Embryonic facial prominence (tissue), 1 donor: Measurements from ENCODE around the gene CCDC80.
"Not testable (repeated sequence)": the region's sequence is repeated elsewhere in the genome, so short reads cannot be mapped to it uniquely, and the experiment has no call there.

Experiments used
- DNase-seq: peaks from one replicate; pipeline ENCODE4 v3.0.0-alpha.2; 2016; ENCODE audit errors: extremely low spot score

The CCDC80 gene

DNA sequence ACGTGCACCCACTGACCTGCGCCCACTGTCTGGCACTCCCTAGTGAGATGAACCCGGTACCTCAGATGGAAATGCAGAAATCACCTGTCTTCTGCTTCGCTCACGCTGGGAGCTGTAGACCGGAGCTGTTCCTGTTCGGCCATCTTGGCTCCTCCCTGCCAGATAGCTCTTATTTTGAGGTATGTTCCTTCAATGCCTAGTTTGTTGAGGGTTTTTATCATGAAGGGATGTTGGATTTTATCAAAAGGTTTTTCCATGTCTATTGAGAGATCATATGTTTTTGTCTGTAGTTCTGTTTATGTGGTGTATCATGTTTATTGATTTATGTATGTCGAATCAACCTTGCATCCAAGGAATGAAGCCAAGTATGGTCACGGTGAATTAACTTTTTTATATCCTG lies 24.1 kb upstream of the CCDC80 start:
- DNase-seq: not testable (repeated sequence)

DNA sequence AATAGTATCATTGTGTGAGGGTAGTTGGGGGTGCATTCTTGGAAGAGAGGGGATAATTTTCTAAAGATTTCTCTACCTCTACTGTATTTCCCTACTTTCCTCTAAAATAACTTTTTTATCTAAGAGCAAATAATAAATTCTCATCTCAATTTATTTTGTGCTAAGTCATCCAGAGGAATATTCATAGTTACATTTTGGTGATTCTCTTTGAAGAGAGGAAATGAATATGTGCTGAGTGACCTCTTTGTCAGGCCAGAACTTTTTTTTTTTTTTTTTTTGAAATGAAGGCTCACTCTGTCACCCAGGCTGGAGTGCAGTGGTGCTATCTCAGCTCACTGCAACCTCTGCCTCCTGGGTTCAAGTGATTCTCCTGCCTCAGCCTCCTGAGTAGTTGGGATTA lies 15.1 kb upstream of the CCDC80 start:
- DNase-seq: no peak

DNA sequence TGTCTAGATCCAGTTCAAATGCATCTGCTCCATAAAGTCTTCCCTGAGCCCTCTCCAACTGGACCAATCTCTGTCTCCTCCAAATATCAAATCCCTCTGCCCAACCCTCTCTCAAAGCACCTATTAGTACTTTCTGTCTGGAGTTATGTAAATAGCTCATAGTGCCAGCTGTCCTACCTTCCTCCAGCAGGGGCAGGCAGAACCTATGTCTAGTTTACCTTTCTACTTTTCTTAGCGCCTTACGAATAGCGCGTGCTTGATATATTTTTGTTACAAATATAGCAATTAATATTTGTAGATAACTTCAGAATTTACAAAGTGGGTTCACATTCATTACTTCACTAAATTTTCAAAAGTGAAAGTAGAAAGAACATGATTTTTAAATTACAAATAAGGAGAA lies 14.0 kb upstream of the CCDC80 start:
- no peak for DNase-seq

DNA sequence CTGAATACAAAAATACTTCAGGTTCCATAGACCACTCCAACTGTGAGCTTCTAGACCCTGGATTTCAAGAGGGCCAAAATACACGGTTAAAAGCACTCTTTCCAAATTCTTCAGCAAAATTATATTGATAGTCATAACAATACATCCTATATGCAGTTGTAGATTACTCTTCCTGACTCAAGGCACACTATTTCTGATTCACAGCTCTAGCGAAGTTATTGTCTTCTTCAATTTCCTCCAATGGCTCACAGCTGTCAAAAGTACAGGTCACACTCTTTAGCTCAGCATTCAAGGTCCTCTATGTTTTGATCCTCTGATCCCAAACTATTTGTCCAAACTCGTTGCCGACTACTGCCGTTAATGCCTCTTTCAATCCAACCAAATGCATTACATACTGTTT lies 13.5 kb upstream of the CCDC80 start:
- no peak for DNase-seq

DNA sequence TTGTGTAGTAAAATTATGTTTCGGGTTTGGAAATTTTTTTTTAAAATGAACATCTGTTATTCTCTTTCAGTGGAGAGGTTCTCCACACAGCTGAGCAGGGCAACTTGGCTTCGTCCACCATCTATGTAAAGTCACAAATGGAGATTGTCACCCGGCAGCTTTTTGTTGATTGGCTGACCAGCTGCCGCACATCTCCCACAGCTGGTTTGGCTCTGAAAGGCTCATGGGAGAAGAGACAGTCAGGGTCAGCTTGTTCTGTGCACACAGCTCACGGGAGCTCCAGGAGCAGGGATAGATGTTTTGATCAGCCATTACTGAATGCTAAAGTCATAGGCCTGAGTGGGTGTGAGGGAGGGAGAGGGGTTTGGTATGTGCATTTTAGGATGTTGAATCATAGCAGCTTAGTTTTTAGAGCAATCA lies 12.9 kb upstream of the CCDC80 start:
- DNase-seq: no peak

GRCh38 chr3:112653209-112653871 lies 12.4 kb upstream of the CCDC80 start:
- DNase-seq: no peak

DNA sequence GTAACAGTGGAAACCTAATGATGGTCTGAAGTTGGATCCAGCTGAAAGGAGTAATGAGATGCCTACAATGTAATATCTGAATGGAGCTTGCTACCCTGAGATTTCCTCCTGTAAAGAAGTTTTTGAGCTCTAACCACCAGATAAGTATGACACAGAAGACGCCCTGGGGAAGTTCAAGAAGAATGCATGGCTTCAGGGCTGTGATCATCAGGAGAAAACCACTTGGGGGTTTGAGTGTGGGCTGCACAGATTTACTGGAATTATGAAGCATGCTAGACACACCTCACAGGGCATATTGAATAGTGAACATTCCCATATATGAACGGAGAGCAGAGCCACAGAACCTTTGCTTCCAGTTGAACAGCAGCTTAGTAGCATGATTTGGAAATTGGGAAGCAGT lies 10.6 kb upstream of the CCDC80 start:
- DNase-seq: no peak

- no peak for DNase-seq
Measured at GRCh38 chr3:112651071-112651470, 10.1 kb upstream of the CCDC80 start.

DNA sequence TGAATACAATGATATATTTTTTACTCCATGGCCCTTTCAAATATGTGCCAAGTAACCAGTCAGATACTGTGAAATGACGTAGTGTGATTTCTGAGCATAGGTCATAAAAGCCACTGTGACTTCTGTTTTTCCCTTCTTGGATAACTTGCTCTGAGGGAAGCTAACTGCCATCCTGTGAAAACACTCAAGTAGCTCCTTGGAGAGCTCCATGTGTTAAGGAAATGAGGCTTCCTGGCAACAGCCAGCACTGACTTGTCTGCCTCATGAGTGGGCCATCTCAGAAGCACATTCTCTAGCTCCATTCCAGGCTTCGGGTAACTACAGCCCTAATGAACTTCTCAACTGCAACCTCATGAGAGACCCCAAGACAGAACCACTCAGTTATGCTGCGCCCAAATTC lies 9.5 kb upstream of the CCDC80 start:
- DNase-seq: no peak

DNA sequence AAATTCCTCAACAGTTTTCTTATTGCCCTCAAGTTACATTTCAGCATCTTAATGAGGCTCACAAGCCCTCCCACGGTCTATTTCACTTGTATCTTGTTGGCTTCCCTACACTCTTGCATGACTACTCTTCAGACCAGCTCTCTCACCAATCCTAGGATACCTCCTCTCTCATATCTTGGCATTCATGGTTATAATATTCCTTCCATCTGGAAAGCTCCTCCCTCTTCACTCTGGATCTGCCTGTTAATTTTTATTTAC lies 8.5 kb upstream of the CCDC80 start:
- DNase-seq: no peak

DNA sequence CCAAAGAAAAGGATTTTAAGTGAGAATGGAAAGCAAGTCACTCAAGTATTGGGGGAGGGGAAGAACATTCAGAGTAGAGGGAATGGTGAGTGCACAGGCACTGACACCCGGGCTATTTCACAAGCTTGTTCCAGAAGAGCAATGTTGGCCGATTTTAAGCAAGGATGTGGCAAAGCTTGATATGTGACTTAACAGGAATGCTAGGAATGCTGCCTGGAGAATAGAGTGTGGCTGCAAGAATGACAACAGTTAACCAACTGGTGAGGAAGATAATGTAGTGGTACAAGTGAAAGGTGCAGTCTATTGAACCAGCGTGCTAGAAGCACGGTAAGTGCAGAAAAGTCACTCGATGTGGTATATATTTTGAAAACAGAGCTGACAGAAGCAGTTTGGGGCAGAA lies 6.2 kb upstream of the CCDC80 start:
- DNase-seq: no peak

- DNase-seq: no peak
Measured at GRCh38 chr3:112646623-112647022, 5.7 kb upstream of the CCDC80 start.

DNA sequence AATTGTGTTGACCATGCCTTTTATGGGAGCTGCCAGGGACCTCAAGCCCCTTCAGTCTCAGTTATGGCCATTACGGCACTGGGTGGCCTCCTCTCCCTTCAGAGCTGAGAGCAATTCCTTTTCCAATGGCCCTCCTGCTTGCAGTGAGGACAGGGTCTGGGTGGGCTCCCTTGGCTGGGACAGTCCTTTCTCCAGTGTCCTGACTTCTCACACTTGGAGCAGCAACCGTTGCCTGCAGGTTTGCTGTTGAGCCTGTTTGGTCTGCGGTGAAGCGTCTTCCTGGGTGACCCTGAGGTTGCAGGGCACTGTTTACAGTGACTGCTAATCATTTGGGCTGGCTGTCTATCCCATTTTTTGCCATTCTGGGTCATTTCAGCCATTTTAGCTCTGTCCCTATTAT lies 3.5 kb upstream of the CCDC80 start:
- DNase-seq: no peak

DNA sequence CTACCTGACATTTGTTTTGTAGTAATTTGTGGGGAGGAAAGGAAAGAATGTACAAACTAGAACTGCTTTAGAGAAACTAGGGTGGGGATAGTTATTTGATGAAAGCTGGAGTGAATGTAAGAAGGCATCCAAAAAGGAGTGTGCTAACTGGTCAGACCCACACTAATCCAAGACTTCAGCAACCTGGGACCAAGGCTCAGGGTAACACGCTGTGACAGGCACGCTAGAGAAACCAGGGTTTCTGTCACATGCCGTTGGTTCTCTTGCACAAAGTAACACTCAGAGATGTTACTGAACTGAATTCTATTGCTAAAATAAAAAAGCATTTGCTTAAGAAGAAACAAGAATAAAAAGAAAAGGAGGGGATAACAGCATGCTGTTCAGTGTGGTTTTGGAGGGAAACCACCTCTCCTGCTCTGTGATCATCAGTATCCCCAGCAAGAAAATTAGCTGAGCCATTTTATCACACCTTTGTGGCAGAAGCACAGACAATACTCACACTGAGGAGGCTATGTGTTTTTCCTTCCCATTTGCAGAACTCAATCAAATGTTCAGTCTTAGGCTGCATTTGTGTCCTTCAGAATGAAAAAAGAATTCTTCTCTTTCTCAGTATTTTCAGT lies 2.8 kb upstream of the CCDC80 start:
- no peak for DNase-seq

DNA sequence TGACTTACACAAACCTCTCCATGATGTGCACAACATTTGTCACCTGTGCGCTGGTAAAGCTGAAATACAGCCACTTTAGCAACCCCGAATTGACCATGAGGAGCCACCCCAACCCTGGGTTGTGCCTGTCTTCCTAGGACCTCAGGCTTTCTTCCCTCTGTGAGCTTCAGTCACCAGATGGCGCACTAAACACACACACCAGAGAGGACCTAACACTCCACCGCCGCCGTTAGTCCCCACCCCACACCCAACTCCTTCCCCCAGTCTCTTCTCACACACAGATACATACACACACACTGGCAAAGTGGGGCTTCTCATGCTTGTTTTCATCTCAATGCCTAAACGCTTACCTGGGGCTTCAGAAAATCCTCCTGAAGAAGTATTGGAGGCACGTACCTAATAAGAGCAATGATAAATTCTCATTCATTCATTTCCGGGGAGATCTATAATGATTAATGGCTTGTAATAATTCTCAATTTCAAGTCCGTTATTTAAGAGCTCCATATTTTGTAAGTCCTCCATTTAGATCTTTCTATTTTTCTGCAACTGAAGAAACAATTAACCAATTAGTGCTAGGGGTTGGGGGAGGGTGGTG lies 2.1 kb upstream of the CCDC80 start:
- DNase-seq: peak; percentile 86

DNA sequence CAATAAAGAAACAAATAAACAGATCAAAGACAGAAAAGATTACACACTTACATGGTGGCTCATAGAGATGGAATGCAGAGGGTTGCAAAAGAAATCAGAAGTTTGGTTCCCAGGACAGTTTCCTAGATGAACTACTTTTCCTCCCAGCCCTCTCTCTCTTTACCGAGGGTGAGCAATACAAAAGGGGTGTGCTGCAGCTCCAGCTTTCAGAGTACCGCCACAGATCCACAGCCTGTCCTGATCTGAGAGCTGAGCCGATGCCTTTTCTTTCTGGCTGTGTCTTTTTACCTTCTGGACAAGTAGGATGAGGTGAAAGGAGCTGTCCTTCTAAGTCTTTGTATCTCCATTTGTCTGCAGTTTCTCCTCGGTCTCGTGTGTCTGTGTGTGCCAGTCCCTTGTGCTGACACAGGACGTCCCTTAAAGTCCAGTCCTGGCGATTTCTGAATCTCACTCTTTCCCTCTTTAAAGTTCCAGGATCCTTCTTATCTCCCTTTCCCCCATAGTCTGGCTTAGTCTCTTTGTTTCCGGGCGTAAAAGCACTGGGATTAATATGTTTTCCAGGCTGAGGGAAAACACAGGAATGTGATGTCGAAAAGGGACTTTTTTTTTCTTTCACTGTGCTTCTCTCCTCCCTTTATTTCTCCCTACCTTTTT lies 540 bp downstream of the CCDC80 start:
- DNase-seq: no peak

DNA sequence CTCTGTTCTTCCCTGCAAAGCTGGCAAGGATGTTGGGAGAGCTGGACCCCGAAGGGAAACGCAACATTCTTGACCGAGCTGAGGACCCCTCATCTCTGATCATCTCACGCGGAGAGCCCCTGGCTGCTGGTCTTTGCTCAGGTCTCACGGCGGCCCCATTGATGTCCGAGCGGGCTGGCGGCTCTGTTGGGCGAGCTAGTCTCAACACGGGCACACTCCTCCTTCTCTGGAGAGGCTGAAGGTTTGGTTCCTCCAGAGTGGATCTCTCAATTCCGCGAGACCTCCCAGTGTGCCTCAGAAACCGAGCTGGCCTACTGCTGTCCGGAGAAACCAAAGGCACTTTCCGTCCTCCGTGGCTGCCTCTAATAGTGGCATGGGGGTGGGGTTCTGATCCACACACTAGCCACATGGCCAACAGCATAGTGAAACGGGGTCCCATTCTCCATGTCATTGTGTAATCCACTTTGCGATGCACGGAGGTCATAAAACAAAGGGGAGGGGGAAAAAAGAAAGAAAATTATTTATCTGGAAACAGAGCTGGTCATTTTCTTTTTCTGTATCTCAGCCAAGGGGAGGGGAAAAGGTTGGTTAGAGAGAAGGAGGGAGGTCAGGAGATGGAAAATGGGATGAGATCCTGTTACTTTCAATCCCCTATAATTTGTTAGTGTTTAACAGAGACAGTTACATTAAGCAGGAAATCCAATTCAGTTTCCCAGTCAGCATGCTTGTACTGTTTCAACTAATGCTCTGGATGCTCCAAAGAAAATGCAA lies 1.3 kb downstream of the CCDC80 start:
- DNase-seq: no peak

GRCh38 chr3:112638327-112639020 lies 2.5 kb downstream of the CCDC80 start:
- no peak for DNase-seq

- DNase-seq: no peak
Measured at GRCh38 chr3:112637700-112638099, 3.2 kb downstream of the CCDC80 start.

GRCh38 chr3:112635674-112636073 lies 5.3 kb downstream of the CCDC80 start:
- DNase-seq: no peak

DNA sequence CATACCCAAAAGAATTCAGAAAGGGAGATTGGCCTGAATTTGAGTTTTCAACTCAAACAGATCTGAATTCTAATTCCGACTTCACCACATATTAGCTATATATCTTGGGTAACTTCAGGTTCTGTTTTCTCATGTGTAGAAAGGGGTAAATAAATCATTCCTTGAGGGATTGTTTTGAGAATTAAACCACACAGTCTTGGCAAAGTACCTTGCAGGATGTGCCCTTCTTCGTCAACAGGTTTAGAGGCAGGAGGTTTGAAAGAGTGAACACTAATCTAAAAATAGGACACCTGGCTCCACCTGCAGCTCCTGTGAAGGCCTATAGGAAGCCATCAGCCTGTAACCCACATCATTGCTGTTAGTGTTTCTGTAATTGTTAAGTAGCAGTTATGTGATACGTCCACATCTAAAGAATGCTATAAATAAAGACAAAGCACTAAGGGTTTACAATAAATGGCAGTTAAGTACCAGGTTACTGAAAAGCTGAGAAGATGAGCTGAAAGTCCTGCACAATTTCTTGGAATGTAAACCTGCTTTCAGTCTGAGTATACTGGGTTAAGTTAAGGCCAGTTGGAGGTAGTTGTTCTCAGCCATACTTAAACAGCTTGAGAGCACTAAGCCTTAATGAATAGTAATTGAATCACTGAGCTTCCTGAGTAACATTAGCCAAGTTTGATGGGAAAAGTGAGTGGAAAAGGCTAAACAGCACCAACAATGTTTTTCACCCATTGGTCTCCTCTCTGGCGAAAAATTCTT lies 6.0 kb downstream of the CCDC80 start:
- no peak for DNase-seq
